Ammon's horn (tissue), 1 donor: Measurements from ENCODE around the gene ABLIM3.

Experiments used
- DNase-seq: peaks from one replicate; pipeline ENCODE4 v3.0.0-alpha.2; 2016; ENCODE audit warnings: low spot score

ABLIM3 gene

GRCh38 chr5:149188383-149188782 lies 47.1 kb downstream of the ABLIM3 start:
- DNase-seq, result no peak

- no peak for DNase-seq
Measured at GRCh38 chr5:149195337-149195887, 54.1 kb downstream of the ABLIM3 start.

- no peak for DNase-seq
Measured at GRCh38 chr5:149195962-149196361, 54.7 kb downstream of the ABLIM3 start.

DNA sequence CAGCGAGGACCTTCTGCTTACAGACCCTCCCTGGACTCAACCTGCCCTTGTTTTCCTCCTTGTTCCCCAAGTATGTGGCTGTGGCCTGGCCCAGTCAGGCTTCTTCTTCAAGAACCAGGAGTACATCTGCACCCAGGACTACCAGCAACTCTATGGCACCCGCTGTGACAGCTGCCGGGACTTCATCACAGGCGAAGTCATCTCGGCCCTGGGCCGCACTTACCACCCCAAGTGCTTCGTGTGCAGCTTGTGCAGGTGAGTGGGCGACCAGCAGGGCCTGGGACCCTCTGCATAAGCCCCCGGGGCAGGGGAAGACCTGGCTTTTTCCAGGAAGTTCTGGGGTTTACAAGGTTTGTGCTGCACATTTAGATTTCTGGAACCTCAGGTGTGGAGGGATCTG lies 56.9 kb downstream of the ABLIM3 start:
- DNase-seq, result no peak

- no peak for DNase-seq
Measured at GRCh38 chr5:149200355-149200754, 59.1 kb downstream of the ABLIM3 start.

GRCh38 chr5:149201121-149201637 lies 59.9 kb downstream of the ABLIM3 start:
- no peak for DNase-seq

GRCh38 chr5:149202910-149203451 lies 61.7 kb downstream of the ABLIM3 start:
- no peak for DNase-seq

DNA sequence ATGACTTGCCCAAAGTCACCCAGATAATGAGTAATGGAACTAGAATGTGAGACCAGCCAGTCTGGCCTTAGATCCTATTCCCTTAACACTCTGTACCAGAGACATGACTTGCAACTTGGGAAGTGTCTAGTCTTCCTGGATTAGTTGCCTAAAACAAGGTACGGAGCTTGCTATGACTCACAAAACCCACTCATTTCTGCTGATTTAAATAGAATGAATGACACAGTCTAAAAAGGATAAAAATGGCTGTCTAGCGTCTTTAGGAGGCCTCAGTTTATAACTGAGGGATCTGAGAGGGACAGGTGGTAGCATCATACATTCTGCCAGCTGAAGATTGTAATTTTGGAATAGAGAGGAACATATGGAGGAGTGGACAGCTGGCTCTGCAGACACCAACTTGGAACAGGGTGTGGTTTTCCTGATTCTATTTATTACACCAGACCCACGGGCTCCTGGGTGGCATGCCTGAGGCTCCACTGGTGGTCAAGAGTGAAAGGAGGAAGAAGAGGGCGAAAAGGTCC lies 62.7 kb downstream of the ABLIM3 start:
- DNase-seq, result no peak

DNA sequence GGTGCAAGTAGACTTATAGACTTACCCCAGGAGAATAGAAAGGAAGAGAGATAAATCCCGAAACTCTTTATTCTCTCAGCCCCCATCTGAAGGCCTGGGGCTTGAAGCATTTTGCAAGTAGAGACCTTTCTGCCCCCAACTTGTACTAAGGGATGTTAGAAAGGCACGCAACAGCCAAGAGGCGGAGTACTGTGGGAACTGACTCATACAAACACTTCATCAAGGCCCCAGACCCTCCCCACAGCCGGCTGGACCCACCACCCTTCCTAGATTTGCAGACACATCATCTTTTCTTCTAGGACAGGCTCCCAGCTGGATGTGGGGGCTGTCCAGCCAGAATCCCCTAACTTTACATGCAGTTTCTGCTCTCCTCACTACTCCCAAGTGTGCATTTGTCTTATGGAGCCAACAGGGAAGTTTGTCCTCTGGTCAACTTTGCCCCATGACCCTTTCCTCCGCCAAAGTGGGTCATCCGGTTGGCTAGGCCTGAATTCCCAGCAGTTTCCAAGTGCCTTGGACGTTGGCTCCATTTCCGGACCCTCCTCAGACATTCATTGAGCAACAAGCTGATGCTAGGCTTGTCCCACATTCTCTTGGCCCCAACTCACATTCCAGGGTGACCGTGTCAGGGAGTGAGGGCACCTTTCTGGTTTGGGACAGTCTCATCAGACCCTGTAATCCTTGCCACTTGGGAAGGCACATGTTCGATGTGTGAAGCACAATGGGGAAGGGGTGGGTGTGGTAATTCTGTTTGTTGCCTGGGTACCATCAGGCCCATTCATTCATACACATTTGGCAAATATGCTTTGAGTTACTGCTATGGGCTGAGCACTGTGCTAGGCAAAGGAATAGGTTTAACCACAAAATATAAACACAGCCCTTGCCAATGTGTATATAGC lies 64.6 kb downstream of the ABLIM3 start:
- peak; percentile 44 for DNase-seq

DNA sequence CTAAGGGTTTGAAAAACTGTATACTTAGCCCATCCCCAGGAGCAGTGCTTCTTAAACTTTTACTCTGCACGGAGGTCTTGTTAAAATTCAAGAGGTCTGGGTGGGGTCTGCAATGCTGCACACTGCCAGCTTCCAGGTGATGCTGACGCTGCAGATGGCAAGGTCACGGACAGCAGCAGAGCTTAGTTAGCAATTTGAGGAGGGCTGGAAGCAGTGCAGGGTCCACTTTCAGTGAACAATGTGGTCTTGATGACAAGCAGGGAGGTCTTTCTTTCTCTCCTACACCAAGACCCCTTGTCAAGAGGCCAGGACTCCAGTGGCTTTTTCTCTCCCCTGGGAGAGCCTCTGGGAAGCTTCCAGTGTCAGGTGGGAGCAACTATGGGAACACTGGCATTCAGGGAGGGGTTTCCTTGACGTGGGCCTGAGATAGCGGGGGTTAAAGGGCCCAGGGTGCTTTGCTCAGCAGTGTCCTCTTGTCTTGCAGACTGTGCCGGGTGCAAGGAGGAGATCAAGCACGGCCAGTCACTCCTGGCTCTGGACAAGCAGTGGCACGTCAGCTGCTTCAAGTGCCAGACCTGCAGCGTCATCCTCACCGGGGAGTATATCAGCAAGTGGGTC lies 65.3 kb downstream of the ABLIM3 start:
- DNase-seq, result no peak

DNA sequence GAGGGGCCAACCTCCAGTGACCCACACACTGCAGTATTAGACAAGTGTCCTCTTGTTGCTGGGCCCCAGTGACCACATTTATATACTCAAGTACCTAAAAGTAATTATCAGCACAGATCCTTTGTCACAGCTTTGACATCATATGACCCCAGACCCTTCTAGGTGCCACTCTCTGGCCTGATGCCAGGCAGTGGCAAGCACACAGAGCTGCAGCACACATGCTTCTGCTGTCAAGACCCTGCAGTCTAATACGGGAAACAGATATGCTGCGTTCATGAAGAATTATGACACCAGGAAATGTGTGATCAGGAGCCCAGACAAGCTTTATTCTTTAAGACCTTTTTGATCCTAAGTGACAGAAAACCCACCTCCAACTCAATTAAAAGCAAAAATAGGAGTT lies 66.5 kb downstream of the ABLIM3 start:
- DNase-seq, result no peak

- no peak for DNase-seq
Measured at GRCh38 chr5:149210225-149210624, 68.9 kb downstream of the ABLIM3 start.

GRCh38 chr5:149210968-149211490 lies 69.7 kb downstream of the ABLIM3 start:
- DNase-seq, result no peak

DNA sequence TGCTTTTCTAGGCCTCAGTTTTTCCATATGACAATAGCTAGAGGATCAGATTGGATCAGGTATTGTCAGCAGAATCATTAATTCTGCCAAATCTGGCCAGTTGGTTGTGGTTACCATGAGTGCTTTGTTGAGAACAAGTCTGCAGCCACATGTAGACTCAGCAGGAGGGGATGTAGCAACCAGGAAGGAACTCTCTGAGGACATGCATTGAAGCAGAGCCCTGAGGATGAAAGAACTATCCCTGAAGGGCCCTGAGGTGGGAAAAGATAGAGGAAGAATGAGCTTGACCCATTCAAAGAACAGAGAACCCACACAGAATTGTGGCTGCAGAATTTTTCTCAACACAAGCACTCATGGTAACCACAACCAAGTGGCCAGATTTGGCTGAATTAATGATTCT lies 70.3 kb downstream of the ABLIM3 start:
- DNase-seq, result no peak

- DNase-seq, result no peak
Measured at GRCh38 chr5:149212198-149212951, 71.1 kb downstream of the ABLIM3 start.

DNA sequence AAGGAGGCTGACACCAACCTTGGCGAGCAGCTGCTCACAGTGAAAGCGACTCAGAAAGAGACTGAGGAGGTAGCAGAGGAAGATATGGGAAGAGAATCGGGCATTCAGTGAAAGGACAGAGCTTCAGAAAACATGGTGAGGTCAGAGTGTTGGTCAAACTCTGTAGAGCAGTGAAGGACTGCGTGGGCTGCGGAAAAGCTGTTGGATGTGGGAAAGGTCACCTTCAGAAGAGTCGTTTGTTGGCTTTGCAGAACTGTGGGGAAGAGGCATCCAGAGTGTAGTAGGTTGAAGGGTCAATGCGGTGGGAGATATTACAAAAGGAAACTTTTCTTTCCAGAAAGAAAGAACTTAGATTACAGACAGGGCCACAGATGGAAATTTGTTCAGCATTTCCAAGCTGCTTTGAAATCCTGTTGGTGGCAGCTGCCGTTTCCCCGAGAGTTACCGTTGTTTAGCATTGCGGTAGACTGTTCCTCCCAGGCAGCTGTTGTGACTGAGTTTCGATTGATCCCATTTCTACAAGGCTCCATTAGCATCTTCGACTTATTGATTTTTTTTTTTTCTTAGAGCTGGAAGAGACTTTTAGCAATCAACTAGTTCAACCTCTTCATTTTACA lies 72.1 kb downstream of the ABLIM3 start:
- peak; percentile 45 for DNase-seq

GRCh38 chr5:149215478-149216090 lies 74.3 kb downstream of the ABLIM3 start:
- DNase-seq, result no peak

- DNase-seq, result no peak
Measured at GRCh38 chr5:149216496-149216895, 75.2 kb downstream of the ABLIM3 start.

DNA sequence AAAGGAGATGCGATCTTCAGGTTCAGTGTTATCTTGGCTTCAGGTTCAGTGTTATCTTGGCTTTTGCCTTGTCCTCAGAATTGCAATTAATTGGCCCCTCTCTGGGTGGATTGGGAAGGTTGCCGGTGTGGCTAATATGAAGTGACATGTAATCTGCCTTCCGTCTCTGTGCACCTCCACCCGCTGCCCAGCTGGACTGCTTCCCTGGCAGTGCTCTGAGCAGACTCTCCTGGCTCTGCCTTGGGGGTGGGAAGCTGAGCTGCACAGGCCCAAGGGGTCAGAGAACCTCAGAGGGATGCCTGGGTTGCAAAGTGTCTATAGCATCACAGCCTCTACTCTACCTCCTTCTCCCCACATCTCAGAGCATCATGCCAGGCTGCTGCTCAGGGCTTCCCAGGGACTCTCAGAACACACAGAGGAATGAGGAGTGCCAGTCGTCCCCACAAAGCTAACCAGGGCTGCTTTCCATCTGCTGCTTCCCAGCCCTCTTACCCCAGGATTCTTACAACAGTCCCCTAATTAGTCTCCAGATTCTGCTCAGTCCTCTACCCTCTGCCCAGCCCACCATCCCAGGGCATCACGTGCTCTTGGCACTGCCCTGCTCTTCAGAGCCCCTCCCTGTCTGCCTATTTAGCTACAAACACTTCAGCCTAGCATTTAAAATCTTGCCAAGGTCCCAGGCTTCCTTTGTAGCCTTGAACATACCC lies 76.0 kb downstream of the ABLIM3 start:
- peak; percentile 51 for DNase-seq

GRCh38 chr5:149217803-149218155 lies 76.5 kb downstream of the ABLIM3 start:
- DNase-seq, result no peak
